Measurements from ENCODE around the gene KIF17. TPM values are rescaled to one million over a fixed set of nuclear protein-coding genes. Genes with fewer than 3 reads are reported as not detected.
"Not testable (repeated sequence)": the region's sequence is repeated elsewhere in the genome, so short reads cannot be mapped to it uniquely, and the experiment has no call there.

KIF17 gene
- total RNA-seq, 1 donor, result 0.27 TPM

DNA sequence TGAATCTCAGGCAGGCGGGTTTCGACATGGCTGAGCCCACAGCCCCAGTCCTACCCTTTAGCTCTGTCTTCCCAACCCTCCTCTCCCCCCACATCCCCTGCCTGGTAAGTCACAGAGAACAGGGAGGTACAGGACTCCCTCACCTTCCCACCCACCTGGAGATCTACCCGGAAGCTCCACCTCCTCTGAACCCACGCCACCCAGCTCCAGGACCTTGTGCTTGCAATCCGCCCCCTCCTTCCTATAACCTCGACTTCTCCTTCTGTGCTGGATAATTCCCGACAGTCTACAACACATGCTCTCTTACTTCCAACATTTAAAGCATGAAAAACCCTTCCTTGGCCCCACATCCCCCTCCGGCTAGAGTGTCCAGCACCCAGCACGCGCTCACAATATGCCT lies 22.3 kb downstream of the KIF17 start:
- DNase-seq (ENCODE audit: low read depth in 2 of 3, low spot score in 2 of 3), result no peak

DNA sequence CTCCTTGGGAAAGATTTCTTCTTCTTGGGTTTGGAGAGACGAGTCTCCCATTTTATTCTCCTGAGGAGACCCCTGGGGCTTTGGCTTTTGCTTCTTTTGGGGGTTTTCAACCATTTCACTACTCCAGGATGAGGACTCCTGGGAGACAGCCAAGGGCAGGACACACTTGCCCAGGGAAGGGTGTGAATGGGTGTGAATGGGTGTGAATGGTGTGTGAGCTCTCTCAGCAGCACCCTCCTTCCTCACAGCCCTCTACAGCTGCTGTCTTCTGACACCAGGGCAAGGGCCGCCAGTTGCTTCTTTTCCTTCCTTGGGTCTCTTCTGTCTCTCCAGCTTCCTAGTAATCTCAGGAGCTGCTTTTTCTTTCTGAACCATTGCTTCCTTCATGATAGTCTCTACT lies 24.2 kb downstream of the KIF17 start:
- DNase-seq (ENCODE audit: low read depth in 2 of 3, low spot score in 2 of 3), result no peak

DNA sequence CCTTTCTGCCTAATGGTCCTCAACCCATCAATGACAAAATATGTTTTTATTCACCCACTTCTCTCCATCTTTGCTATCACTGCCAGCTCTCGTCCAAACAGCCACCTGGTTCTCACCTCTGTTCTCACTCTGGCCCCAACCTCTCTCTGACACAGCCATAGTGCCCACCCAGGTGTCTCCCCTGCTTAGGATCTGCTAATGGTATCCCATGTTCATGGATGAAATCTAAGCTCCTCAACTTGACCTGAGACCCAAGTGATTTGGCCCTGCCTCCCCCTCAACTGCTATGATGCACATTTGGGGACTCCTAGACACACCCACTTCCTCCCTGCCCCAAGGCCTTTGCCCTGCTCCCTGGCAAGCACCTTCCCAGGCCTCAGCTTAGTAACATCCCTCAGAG lies 25.9 kb downstream of the KIF17 start:
- DNase-seq (ENCODE audit: low read depth in 2 of 3, low spot score in 2 of 3), result no peak

DNA sequence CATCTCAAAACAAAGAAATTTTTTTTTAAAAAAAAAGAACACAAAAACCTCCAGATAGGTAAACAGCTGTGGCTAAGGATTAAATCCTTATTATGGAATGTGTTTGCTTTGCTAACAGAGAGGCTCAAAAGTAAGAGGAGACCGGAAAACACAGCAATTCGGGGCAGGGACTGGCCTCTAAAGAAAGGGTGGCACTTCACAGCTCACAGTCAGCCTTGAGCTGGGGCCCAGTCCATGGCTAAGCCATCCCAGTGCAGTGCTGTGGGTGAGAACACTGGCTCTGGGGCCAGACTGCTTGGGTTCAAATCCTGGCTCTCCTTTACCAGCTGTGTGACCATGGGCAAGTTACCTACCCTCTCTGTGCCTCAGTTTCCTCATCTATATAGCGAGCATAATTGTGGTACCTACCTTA lies 28.2 kb downstream of the KIF17 start:
- DNase-seq (ENCODE audit: low read depth in 2 of 3, low spot score in 2 of 3), result no peak

DNA sequence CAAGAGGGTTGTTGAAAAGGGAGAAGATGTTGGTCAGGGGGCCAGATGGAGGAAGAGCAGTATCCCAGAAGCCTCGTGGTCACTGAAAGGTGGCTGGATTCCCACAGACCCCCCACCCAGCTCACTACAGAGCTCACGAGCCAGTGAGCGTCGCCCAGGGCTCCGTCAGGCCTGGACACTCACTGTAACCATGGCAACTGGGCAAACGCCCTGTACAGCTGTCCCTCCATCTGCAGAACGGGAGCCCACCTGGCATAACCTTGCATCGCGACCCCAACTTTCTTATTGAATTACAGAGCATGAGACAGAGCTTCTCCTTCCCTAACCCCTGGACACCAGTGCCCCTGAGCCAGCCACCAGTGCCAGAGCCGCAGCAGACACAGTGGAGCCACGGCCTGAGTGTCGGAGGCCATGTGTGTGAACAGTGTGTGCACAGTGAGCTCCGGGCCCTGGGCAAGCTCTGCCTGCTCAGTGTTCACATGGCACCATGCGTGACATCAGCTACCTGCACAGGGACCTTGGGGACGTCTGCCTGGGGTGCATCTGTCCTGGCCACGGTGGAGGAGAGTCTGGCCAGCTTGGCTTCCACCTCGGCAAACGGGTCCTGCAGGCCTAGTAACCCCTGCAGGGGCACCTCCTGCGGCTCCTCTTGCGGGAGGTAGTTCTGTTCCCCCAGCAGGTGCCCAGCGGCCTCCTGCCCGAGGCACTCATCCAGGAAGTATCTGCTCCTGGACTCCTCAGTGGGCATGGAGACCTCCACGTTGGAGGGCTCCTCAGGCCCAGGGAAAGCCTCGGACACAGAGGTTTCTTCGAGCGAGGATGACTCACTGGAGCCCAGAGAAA lies 30.7 kb downstream of the KIF17 start:
- DNase-seq (ENCODE audit: low read depth in 2 of 3, low spot score in 2 of 3), result no peak

DNA sequence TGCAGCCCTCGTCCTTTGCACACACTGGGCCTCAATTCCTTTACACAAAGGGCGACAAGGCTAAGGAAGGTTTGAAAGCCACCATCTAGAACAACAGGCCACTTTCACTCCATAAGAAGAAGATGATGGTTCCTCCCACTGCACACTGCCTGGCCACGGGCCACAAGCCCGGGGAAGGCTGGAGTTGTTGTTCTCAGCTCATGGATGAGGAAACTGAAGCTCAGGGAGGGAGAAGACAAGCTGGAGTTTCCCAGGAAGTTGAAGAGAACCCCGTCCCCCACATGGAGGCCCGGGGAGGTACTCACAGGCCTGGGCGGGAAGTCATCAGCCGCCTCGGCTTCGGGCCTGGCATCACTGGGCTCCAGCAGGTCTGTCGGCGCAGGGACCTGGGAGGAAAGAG lies 32.1 kb downstream of the KIF17 start:
- DNase-seq (ENCODE audit: low read depth in 2 of 3, low spot score in 2 of 3), result no peak

DNA sequence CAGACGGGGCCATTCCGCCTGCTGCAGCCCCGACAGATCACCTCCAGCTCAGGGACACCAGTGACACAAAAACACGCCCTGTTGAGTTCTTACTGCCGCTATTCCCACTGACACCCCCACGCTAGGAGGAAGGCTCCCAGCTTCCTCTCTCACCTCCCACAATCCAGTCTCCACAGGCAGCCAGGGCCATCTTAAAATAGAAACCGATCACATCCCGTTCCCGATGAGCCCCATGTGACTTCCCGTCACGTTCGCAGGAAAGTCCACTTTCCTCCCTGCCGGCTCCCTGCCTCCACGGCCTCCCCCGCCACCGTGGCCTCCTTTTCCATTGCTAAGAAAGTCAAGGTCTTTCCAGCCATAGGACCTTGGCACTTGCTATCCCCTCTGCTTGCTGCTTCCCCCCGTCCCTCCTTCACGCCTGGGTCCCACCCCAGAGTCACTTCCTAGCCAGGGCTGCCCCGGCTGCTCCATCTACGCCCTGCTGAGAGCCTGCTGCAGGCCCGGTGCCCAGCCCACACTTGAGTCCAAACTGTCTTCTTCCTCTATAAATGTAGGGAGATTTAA lies 32.6 kb downstream of the KIF17 start:
- DNase-seq (ENCODE audit: low read depth in 2 of 3, low spot score in 2 of 3), result no peak

DNA sequence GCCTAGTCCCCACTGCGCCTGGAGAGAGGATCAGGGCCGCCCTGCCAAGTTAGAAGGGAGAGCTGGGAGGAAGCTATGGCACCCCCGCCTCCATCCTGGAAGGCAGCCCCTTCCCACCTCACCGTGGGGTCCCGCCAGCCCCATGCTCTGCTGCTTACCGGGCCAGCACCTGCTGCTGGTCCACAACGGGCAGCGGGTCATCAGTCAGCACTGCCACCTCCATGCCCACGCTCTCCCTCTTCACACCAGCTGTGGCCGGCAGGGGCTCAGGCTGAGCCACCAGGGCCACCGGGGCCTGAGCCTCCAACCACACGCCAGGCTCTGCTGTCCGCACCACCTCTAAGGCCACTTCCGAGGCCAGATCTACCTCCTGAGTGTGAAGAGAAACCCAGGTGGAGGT lies 33.2 kb downstream of the KIF17 start:
- DNase-seq (ENCODE audit: low read depth in 2 of 3, low spot score in 2 of 3), result no peak

DNA sequence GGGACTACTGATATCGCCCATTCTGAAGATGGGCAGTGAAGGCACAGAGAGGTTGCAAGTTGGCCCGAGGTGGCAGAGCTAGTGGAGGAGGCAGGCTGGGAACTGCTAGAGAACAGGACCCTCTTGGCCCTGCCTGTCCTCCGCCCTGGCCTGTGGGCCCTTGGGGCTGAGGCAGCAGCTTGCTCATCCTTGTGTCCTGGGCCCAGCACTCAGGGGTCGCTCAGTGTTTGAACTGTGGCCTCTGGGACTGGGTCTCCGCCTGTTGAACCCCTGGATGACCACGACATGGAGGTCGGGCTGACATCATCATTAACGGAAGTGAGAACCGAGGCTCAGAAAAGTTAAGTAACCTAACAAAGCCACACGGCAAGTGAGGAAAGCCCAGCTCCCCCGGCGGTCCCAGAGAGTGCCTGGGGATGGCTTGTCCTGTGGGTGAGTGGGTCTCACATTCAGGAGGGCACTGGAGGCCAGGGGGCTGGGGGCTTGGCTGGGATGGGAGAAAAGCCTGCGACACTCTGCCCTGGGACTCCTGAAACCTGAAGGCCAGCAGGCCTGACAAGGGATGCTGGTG lies 33.7 kb downstream of the KIF17 start:
- DNase-seq (ENCODE audit: low read depth in 2 of 3, low spot score in 2 of 3), result no peak

DNA sequence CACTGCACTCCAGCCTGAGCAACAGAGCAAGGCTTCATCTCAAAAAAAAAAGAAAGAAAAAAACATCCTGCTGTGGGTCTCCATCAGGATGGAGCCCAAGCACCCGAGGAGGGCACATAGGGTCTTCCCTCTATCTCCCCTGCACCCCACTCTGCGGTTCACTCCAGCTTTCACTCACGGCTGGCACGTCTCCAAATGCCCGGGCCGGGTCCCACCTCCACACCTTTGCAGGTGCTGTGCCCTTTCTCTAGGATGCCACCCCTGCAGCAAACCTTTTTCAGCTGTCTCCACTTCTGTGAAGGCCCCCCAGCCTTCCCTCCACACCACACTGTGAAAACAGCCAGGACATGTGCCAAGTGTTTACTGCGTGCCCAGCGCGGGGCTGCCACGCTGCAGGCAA lies 34.2 kb downstream of the KIF17 start:
- DNase-seq (ENCODE audit: low read depth in 2 of 3, low spot score in 2 of 3), result no peak

DNA sequence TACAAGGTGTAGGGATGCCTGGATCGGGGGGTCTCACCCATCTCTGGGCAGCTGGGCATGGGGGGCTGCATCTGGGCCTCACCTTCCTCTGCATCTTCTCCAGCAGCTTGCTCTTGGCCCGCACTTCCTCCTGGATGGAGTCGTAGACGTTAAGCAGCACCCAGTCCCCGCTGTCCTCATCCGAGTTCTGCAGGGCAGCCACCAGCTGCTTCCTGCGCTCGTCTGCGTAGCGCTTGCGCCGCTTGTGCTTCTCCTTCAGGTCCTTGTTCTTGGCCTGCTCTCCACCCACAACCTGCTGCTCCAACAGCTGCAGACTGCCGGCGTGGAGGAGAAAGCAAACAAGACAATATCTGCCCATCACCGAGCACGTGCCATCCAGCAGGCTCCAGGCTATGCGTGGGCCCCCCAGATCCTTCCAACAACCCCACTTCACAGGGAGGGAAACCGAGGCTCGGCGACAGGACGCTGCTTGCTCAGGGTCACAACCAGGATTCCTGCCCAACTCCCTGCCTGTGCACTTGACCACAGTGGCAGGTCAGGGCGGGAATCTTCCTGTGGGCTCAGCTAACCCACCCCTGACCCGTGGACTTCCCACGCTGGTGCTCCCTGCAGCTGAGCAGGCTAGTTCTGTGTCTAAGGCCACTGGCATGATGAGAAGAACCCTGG lies 35.1 kb downstream of the KIF17 start:
- peak in 2 of 3 donors; percentile 44 to 51 for DNase-seq (ENCODE audit: low read depth in 2 of 3, low spot score in 2 of 3)

DNA sequence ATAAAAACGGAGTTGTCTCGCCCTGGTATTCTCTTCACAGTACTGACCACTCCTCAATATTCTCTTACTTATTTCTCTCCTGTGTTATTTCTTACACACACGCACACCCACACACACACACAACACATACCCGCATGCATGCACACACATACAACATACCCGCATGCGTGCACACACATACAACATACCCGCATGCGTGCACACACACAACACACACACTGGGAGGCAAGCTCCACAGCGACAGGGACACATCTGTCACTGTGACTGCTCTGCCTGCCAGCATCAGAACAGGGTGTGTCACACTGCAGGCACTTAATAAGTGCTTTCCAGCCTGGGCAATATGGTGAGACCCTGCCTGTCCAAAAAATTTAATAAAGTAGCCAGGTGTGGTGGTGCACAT lies 35.8 kb downstream of the KIF17 start:
- no peak for DNase-seq (ENCODE audit: low read depth in 2 of 3, low spot score in 2 of 3)

DNA sequence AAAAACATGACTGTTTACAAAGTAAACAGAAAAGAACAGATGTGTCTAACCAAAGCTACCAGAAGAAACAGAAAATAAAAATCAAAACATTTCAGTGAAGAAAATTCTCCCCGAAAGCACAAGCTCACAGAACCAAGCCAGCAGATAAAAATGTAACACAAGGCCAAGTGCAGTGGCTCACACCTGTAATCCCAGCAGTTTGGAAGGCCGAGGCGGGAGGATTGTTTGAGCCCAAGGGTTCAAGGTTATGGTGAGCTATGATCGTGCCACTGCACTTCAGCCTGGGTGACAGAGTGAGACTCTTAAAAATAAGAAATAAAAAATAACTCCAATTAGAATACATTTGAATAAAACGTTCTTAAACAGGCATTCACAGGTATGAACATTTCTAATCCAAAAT lies 37.5 kb downstream of the KIF17 start:
- DNase-seq (ENCODE audit: low read depth in 2 of 3, low spot score in 2 of 3), result no peak

DNA sequence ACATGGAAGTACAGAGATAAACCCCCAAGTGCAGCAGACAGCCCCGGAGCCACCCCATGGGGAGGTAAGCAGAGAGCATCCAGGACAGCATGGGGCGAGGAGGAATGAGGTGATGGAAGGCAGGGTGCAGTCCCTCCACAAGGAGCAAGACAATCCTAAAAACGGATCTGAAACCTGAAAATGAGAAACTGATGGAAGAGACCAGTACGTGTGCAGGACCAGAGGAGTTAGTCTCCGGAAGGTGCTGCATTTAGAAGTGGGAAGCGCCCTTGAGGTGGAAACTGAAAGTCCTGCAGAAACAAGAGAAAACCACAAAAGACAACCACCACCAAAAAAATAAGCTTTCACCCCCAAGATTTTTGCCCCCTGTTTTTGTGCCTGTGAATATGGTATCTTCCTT lies 39.2 kb downstream of the KIF17 start:
- DNase-seq (ENCODE audit: low read depth in 2 of 3, low spot score in 2 of 3), result no peak

DNA sequence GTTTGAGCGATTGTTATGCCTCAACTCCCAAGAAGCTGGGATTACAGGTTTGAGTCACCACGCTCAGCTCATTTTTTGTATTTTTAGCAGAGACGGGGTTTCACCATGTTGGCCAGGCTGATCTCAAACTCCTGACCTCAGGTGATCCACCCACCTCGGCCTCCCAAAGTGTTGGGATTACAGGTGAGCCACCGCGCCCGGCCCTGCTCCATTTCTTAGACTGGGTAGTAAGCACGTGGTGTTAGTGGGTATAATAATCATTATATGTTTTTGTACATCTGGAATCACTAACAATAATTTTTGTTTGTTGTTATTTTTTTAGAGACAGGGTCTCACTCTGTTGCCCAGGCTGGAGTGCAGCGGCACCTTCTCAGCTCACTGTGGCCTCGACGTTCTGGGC lies 44.2 kb downstream of the KIF17 start:
- DNase-seq (ENCODE audit: low read depth in 2 of 3, low spot score in 2 of 3), result not testable (repeated sequence)

DNA sequence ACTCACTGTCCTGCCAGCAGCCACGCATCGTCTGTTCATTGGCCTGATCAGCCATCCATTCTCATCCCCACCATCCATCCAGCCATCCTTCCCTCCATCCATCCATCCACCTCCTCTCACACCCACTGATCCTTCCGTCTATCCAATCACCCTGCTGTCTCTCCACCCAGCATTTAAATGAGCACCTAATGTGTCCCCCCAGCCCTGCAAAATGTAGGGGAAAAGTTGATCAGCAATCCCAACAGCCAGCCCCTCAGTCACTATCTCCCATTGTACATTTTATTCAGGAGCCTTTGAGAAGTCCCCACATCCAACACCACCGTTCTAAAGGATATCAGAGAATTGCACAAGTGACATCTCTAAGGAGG lies 45.6 kb downstream of the KIF17 start:
- no peak for DNase-seq (ENCODE audit: low read depth in 2 of 3, low spot score in 2 of 3)

DNA sequence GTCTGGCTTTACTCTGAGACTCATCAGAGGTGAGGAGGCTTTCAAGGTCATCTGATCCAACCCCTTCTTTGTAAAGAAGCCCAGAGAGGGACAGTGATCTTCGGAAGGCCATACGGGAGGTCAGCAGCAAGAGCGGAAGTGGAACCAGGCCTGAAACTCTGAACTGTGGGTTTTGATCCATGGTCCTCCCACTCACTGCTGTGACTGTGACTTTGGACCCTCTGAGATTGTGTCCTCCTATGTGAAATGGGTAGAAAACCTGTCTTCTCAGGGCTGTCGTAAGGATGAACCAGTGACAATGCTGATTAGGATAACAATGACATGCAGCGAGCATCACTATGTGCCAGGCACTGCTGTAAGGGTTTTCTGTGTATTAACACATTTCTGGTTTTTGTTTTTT lies 46.9 kb downstream of the KIF17 start:
- no peak for DNase-seq (ENCODE audit: low read depth in 2 of 3, low spot score in 2 of 3)

DNA sequence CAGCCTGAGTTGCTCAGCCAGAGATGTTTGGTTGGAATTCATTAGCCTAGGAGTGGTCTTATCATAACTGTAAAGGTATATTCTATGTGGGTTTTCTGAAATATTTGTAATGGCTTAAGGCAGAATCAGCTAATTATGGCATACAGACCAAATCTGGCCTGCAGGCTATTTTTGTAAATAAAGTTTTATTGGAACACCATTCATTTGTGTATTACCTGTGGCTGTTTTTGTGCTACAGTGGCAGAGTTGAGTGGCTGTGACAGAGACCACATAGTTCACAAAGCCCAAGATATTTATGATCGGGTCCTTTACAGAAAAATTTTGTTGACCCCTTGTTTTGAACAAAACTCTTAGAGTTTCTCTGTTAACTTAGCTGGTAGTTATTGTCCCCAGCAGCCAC lies 49.2 kb downstream of the KIF17 start:
- no peak for DNase-seq (ENCODE audit: low read depth in 2 of 3, low spot score in 2 of 3)

DNA sequence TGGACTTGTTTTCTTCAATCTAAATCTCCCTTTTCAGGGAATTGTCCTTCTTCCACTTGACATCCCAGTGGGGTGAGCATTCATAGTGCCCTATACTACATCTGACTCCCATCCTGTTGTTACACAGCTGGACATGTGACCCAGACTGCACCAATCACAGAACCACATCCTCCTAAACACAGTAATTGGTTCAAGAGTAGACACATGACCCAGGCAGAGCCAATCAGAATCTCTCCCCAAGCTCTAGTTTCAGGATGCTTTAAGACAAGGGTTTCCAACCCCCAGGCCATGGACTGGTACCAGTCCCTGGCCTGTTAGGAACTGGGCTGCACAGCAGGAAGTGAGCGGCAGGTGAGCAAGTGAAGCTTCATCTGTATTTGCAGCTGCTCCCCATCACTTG lies 51.0 kb downstream of the KIF17 start:
- DNase-seq (ENCODE audit: low read depth in 2 of 3, low spot score in 2 of 3), result peak in 1 of 3 donors; percentile 14

DNA sequence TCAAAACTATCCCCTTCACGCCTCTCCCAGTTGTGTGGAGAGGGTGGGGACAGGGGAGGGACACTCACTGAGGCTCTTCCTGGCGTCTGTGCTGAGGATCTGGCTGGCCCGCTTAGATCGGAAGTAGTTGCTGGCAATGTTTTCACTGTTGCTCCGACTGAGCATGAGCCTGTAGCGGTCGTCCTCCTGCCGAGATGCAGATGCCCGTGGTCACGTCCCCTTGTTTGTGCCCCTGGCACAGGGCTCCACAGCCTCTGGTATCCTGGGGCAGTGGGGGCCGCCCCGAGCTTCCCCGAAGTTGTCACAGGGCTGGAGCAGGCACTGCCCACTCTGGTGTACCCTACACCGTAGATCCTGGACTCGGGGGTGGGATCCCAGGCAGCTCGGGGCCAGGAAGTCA lies 51.7 kb downstream of the KIF17 start:
- DNase-seq (ENCODE audit: low read depth in 2 of 3, low spot score in 2 of 3), result no peak

DNA sequence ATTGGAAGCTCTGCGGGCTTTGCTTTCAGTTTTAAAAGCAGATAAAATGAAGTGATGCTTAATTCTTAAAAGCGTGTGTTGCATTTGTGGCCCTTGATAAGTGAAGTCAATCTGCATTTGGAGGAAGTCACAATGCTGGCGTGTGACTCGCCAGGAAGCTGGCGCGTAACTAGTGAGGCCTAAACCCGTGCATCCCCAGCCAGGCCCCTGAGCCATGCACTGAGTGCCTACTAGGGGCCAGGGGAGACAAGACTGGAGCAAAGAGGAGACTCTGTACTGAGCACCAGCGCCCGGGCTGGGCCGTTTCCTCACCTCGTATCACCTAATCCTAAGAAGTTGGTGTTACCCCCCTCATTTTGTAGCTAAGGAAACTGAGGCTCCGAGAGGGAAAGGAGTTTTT lies 52.1 kb downstream of the KIF17 start:
- DNase-seq (ENCODE audit: low read depth in 2 of 3, low spot score in 2 of 3), result peak in 2 of 3 donors; percentile 30 to 42

Data from hematopoietic multipotent progenitor cell (in vitro differentiated cells).